ENCODE measurements around the gene CENPN.
A peak's percentile ranks its signal among the peaks of the same experiment; 100 is the strongest.

Gene CENPN

GRCh38 chr16:81006813-81007695, at the start of gene CENPN, which contains the start of gene CMC2:
CENPN (plus strand) TSS chr16:81007214; CDS start chr16:81011940, 4,726 bp downstream.
CMC2 (minus strand) TSS chr16:81006885; CDS start chr16:80997394, 9,491 bp downstream.
- DNase-seq (ENCODE audit: low spot score): peak; percentile 100

GRCh38 chr16:80958284-80958683, 48.7 kb upstream of the CENPN start:
- DNase-seq (ENCODE audit: low spot score): no peak

- no peak for DNase-seq (ENCODE audit: low spot score)
Observed at GRCh38 chr16:80962879-80963278, 44.1 kb upstream of the CENPN start.

GRCh38 chr16:80964351-80964750, 42.7 kb upstream of the CENPN start:
- no peak for DNase-seq (ENCODE audit: low spot score)

GRCh38 chr16:80966617-80967016, 40.4 kb upstream of the CENPN start:
- no peak for DNase-seq (ENCODE audit: low spot score)

GRCh38 chr16:80968386-80969113, 38.5 kb upstream of the CENPN start:
- DNase-seq (ENCODE audit: low spot score): no peak

GRCh38 chr16:80969114-80969484, 37.9 kb upstream of the CENPN start:
- no peak for DNase-seq (ENCODE audit: low spot score)

GRCh38 chr16:80971819-80972218, 35.2 kb upstream of the CENPN start:
- DNase-seq (ENCODE audit: low spot score): no peak

GRCh38 chr16:80972611-80973010, 34.4 kb upstream of the CENPN start:
- DNase-seq (ENCODE audit: low spot score): no peak

GRCh38 chr16:80973991-80974390, 33.0 kb upstream of the CENPN start:
- DNase-seq (ENCODE audit: low spot score): no peak

GRCh38 chr16:80974649-80975376, 32.2 kb upstream of the CENPN start:
- no peak for DNase-seq (ENCODE audit: low spot score)

GRCh38 chr16:80976946-80977345, 30.1 kb upstream of the CENPN start:
- no peak for DNase-seq (ENCODE audit: low spot score)

GRCh38 chr16:80981103-80981502, 25.9 kb upstream of the CENPN start:
- no peak for DNase-seq (ENCODE audit: low spot score)

- DNase-seq (ENCODE audit: low spot score): no peak
Observed at GRCh38 chr16:80982646-80983045, 24.4 kb upstream of the CENPN start.

- no peak for DNase-seq (ENCODE audit: low spot score)
Observed at GRCh38 chr16:80984124-80984892, 22.7 kb upstream of the CENPN start.

GRCh38 chr16:80985611-80986010, 21.4 kb upstream of the CENPN start:
- DNase-seq (ENCODE audit: low spot score): no peak

- no peak for DNase-seq (ENCODE audit: low spot score)
Observed at GRCh38 chr16:80986557-80986956, 20.5 kb upstream of the CENPN start.

GRCh38 chr16:80988756-80989155, 18.3 kb upstream of the CENPN start:
- DNase-seq (ENCODE audit: low spot score): no peak

GRCh38 chr16:80989801-80990200, 17.2 kb upstream of the CENPN start:
- no peak for DNase-seq (ENCODE audit: low spot score)

- DNase-seq (ENCODE audit: low spot score): no peak
Observed at GRCh38 chr16:80990577-80990976, 16.4 kb upstream of the CENPN start.

- DNase-seq (ENCODE audit: low spot score): no peak
Observed at GRCh38 chr16:80990978-80991377, 16.0 kb upstream of the CENPN start.

Measured in left forelimb (tissue), 1 donor.